ENCODE data around the gene NSG1.

GRCh38 chr4:4384837-4385236, 2.1 kb upstream of the NSG1 start:
- no peak for TF ChIP-seq POLR2AphosphoS5 (IDR thresholded peaks at IDR 0.05)
- TF ChIP-seq POLR2A (IDR thresholded peaks at IDR 0.05): no peak
- TF ChIP-seq CTCF (IDR thresholded peaks at IDR 0.05): no peak
- TF ChIP-seq EP300 (IDR thresholded peaks at IDR 0.05): no peak

All from sigmoid colon (tissue), 4 donors.